Gastroesophageal sphincter (tissue), 4 donors: ENCODE results near the gene CLIP1. TPM values are rescaled to one million over a fixed set of nuclear protein-coding genes. Genes with fewer than 3 reads are reported as not detected.
A peak's percentile ranks its signal among the peaks of the same experiment; 100 is the strongest.

Experiments used
- ATAC-seq: fragments of 150-250 bp; one replicate; pipeline ENCODE4 v1.9.1; 2016; ENCODE audit warnings: mild to moderate bottlenecking, moderate library complexity
- H3K27ac ChIP-seq, 4 donors: fragments of 200-600 bp; sonication (generic) in 3 of 4; 1 replicate in 3 of 4; 2 replicates in 1 of 4; pipeline ENCODE4 v1.5.1; 2016 to 2019
- H3K27me3 ChIP-seq: fragments of 200-600 bp; sonication (generic); one replicate; pipeline ENCODE4 v1.5.1; 2019
- H3K36me3 ChIP-seq, 2 donors: fragments of 200-600 bp; sonication (generic); one replicate each; pipeline ENCODE4 v1.5.1; 2019; ENCODE audit warnings: control low read depth in 1 of 2
- H3K4me1 ChIP-seq, 3 donors: fragments of 200-600 bp; sonication (generic); 1 replicate in 2 of 3; 2 replicates in 1 of 3; pipeline ENCODE4 v1.5.1; 2016 to 2019; ENCODE audit warnings: control low read depth in 2 of 3
- H3K4me3 ChIP-seq, 2 donors: fragments of 200-600 bp; sonication (generic); one replicate each; pipeline ENCODE4 v1.5.1; 2019; ENCODE audit warnings: mild to moderate bottlenecking in 1 of 2, moderate library complexity in 1 of 2
- H3K9me3 ChIP-seq, 3 donors: fragments of 200-600 bp; sonication (generic); one replicate each; pipeline ENCODE4 v1.5.1; 2017 to 2019; ENCODE audit warnings: control low read depth in 2 of 3
- EP300 ChIP-seq: sonication (generic); formaldehyde crosslinking; IDR thresholded peaks from one replicate; pipeline ENCODE4 v1.6.1; 2017; ENCODE audit warnings: antibody characterized with exemption, mild to moderate bottlenecking
- POLR2A ChIP-seq, 2 donors: fragments of 450-650 bp; IDR thresholded peaks; one replicate each; pipeline ENCODE4 v1.6.1; 2017; ENCODE audit warnings: antibody characterized with exemption in 2 of 2, mild to moderate bottlenecking in 2 of 2, moderate library complexity in 1 of 2
- POLR2AphosphoS5 ChIP-seq: sonication (generic); formaldehyde crosslinking; IDR thresholded peaks from one replicate; pipeline ENCODE4 v1.6.1; 2017; ENCODE audit warnings: antibody characterized with exemption
- WGBS, 2 donors: methylation state at CpG; one replicate each; pipeline ENCODE4 v1.1.5; 2018; ENCODE audit warnings: low coverage in 1 of 2; 5-methylcytosine and 5-hydroxymethylcytosine counted together
- total RNA-seq, 4 donors: library from RNA; depleted of rRNA; stranded (reverse); fragments of >200 nt; gene quantifications; one replicate each; pipeline ENCODE4 v1.1.0, GENCODE V29; 2016
- TF ChIP-seq, protein P1 (sequence below), 4 experiments: fragments of 200-600 bp in 2 of 4; fragments of 450-650 bp in 2 of 4; sonication (generic) in 1 of 4; IDR thresholded peaks; one replicate each; pipeline ENCODE4 v1.5.1; 2017 to 2019; ENCODE audit warnings: antibody characterized with exemption in 4 of 4, mild to moderate bottlenecking in 2 of 4, moderate library complexity in 2 of 4

Gene CLIP1
- total RNA-seq, 4 donors from 2014 or later, result 186 to 272 (median 208) TPM

DNA sequence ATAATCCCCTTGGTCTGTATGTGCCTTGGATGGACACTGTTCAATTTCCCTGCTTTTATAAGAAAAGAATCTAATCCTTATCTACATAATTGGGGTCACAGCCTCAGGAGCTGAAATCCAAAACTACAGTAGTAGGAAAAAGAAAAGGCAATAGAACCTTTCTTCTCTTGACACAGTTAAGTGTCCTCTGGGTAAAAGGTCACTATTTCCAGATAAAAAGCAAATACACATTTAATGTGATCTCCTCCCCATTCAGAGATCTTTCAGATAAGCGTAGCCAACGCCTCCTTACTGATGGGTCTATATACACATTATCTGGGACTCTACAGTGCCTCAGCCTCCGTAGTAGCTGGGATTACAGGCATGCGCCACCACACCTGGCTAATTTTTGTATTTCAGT is 73.4 kb downstream of the CLIP1 start:
- H3K27me3 ChIP-seq, result no peaks in the 10 kb centered on the region
- ATAC-seq, result no peak
- TF ChIP-seq, protein P1, sequence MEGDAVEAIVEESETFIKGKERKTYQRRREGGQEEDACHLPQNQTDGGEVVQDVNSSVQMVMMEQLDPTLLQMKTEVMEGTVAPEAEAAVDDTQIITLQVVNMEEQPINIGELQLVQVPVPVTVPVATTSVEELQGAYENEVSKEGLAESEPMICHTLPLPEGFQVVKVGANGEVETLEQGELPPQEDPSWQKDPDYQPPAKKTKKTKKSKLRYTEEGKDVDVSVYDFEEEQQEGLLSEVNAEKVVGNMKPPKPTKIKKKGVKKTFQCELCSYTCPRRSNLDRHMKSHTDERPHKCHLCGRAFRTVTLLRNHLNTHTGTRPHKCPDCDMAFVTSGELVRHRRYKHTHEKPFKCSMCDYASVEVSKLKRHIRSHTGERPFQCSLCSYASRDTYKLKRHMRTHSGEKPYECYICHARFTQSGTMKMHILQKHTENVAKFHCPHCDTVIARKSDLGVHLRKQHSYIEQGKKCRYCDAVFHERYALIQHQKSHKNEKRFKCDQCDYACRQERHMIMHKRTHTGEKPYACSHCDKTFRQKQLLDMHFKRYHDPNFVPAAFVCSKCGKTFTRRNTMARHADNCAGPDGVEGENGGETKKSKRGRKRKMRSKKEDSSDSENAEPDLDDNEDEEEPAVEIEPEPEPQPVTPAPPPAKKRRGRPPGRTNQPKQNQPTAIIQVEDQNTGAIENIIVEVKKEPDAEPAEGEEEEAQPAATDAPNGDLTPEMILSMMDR (IDR thresholded peaks at IDR 0.05), result no peak
- TF ChIP-seq POLR2AphosphoS5, result no peak
- no peak for TF ChIP-seq POLR2A (IDR thresholded peaks at IDR 0.05)
- TF ChIP-seq EP300, result no peak
- peaks cover 0 to 86% of the 10 kb centered on the region in 2 donors for H3K36me3 ChIP-seq
- no peak overlapping the region for H3K4me3 ChIP-seq
- peaks cover 0 to 4% (median 0%) of the 10 kb centered on the region in 3 donors for H3K9me3 ChIP-seq
- WGBS, 2 donors, result 90 to 100% methylated on average over 1 to 4 of the region's 4 CpGs
- peaks cover 0 to 20% (median 4%) of the 10 kb centered on the region in 3 donors for H3K4me1 ChIP-seq
- H3K27ac ChIP-seq, result peak overlapping the region in 1 of 4 donors; percentile 53

DNA sequence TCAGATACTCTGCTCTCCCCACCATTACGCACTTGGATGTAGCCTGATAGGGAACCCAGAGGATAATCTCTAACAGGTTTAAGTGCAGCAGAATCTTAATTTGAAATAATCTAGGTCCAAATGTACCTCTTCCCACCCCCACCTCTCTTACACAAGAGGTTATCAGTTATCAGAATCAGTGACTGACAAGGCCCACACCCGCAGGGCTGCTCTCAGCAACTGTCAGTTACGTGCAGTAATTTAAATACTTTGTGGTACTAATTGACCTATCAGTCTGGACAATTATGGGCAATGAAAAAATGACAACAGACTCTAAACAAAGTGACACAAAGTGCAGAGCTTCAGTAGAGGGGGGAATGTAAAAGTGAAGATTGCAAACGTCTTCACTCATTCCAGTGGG is 74.0 kb downstream of the CLIP1 start:
- no peak overlapping the region for H3K4me3 ChIP-seq
- 77 to 79% methylated on average over 2 to 3 of the region's 4 CpGs for WGBS, 2 donors
- H3K27ac ChIP-seq, result no peak overlapping the region
- peaks cover 0 to 85% of the 10 kb centered on the region in 2 donors for H3K36me3 ChIP-seq
- H3K4me1 ChIP-seq, result peaks cover 0 to 20% (median 4%) of the 10 kb centered on the region in 3 donors
- ATAC-seq, result no peak
- no peaks in the 10 kb centered on the region for H3K27me3 ChIP-seq
- TF ChIP-seq, protein P1 (IDR thresholded peaks at IDR 0.05), result no peak
- TF ChIP-seq POLR2A (IDR thresholded peaks at IDR 0.05) (no peak), POLR2AphosphoS5 (no peak), EP300 (no peak)
- peaks cover 0 to 4% (median 0%) of the 10 kb centered on the region in 3 donors for H3K9me3 ChIP-seq

DNA sequence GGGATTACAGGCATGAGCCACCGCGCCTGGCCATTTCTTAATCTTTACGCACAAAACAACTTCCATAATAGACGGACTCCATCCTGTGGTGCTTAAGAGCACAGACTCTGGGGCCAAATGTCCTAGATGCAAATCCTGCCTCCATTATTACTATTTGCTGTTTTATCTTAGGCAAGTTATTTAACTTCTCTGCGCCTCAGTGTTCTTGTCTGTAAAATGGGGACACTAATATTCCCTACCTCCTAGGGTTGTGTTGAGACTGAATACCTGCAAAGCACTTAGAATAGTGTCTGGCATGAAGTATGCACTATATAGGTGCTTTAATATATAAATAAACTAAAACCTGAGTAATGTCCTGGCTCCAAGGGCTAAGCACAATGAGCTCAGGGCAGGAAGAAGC is 76.4 kb downstream of the CLIP1 start:
- H3K27ac ChIP-seq, result no peak overlapping the region
- ATAC-seq, result no peak
- H3K9me3 ChIP-seq, result peaks cover 0 to 4% (median 0%) of the 10 kb centered on the region in 3 donors
- peaks cover 4 to 78% of the 10 kb centered on the region in 2 donors for H3K36me3 ChIP-seq
- peaks cover 0 to 15% (median 4%) of the 10 kb centered on the region in 3 donors for H3K4me1 ChIP-seq
- no peak for TF ChIP-seq POLR2A (IDR thresholded peaks at IDR 0.05)
- TF ChIP-seq, protein P1 (IDR thresholded peaks at IDR 0.05), result no peak
- TF ChIP-seq POLR2AphosphoS5, result no peak
- no peak for TF ChIP-seq EP300
- H3K4me3 ChIP-seq, result no peak overlapping the region
- H3K27me3 ChIP-seq, result no peaks in the 10 kb centered on the region
- WGBS, 2 donors, result 96 to 100% methylated on average over 4 to 5 of the region's 5 CpGs

DNA sequence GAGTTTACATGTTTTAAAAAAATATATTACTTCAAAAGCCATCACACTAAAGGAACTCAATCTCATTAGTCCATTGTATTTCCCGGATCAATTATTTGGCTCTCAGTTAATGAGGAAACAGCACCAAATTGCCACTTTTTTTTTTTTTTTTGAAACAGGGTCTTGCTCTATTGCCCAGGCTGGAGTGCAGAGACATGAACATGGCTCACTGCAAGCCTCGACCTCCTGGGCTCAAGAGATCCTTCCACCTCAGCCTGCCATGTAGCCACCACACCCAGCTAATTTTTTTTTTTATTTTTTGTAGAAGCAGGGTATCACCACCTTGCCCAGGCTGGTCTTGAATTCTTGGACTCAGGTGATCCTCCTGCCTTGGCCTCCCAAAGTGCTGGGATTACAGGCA is 77.4 kb downstream of the CLIP1 start:
- H3K4me1 ChIP-seq, result peaks cover 0 to 5% (median under 1%) of the 10 kb centered on the region in 3 donors
- no peak overlapping the region for H3K4me3 ChIP-seq
- TF ChIP-seq POLR2AphosphoS5 (no peak), POLR2A (IDR thresholded peaks at IDR 0.05) (no peak), EP300 (no peak)
- TF ChIP-seq, protein P1 (IDR thresholded peaks at IDR 0.05), result no peak
- ATAC-seq, result no peak
- 93 to 96% methylated on average over 2 of the region's 2 CpGs for WGBS, 2 donors
- H3K27me3 ChIP-seq, result no peaks in the 10 kb centered on the region
- peaks cover 10 to 84% of the 10 kb centered on the region in 2 donors for H3K36me3 ChIP-seq
- no peak overlapping the region for H3K27ac ChIP-seq
- peaks cover 0 to 1% (median 0%) of the 10 kb centered on the region in 3 donors for H3K9me3 ChIP-seq
